Stomach (tissue), 4 donors: ENCODE measurements around the gene FAM131A.
"Not testable (repeated sequence)": the region's sequence is repeated elsewhere in the genome, so short reads cannot be mapped to it uniquely, and the experiment has no call there.

Experiments
- CTCF ChIP-seq, 7 experiments: fragments of 450-650 bp in 4 of 7; fragments of 200-600 bp in 3 of 7; sonication (generic) in 3 of 7; IDR thresholded peaks; one replicate each; pipeline ENCODE4 v1.5.1; 2016 to 2019; ENCODE audit warnings: antibody characterized with exemption in 7 of 7, control low read depth in 2 of 7, mild to moderate bottlenecking in 1 of 7
- EP300 ChIP-seq: sonication (generic); formaldehyde crosslinking; IDR thresholded peaks from one replicate; pipeline ENCODE4 v1.6.1; 2017; ENCODE audit warnings: antibody characterized with exemption
- POLR2A ChIP-seq, 4 donors: fragments of 450-650 bp; IDR thresholded peaks; one replicate each; pipeline ENCODE4 v1.6.1; 2016; ENCODE audit warnings: antibody characterized with exemption in 4 of 4, control low read depth in 2 of 4, mild to moderate bottlenecking in 1 of 4, moderate library complexity in 1 of 4

- TF ChIP-seq CTCF (IDR thresholded peaks at IDR 0.05); POLR2A (IDR thresholded peaks at IDR 0.05); EP300: not testable (repeated sequence)
Measured at GRCh38 chr3:184339451-184340135, 2.2 kb downstream of the FAM131A start.
